ENCODE data around the gene FARP1. TPM values are rescaled to one million over a fixed set of nuclear protein-coding genes. Genes with fewer than 3 reads are reported as not detected.

Gene FARP1
- total and polyA plus RNA-seq, 4 experiments from 2014 or later, result 0.26 to 1.5 (median 0.42) TPM; not detected in 1

DNA sequence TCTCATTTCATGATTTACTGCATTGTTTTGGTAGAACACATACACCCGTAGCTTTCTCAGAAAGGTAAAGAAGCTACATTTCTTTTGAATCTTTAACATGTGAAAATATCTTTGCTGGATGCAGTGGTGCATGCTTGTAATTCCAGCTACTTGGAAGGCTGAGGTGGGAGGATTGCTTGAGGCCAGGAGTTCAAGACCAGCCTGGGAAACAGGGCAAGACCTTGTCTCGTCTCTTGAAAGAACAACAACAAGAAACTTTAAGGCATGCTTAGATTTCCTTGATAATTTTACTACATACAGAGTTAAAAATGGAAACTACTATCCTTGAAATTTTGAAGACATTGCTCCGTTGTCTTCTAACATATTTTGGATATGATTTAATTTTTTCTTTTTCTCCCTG is 26.4 kb downstream of the FARP1 start:
- DNase-seq, result no peak
- H3K4me1 ChIP-seq (ENCODE audit: insufficient read depth, low read length), result no peaks in the 10 kb centered on the region
- ChIA-PET CTCF (ENCODE audit: partially characterized antibody) (no interaction called here), POLR2A (ENCODE audit: partially characterized antibody) (no interaction called here)
- no peaks in the 10 kb centered on the region for H3K27me3 ChIP-seq (ENCODE audit: insufficient read depth, low read length)
- no peak overlapping the region for H3K27ac Mint-ChIP-seq
- H3K36me3 ChIP-seq (ENCODE audit: insufficient read depth, low read length), result no peaks in the 10 kb centered on the region
- H3K4me1 Mint-ChIP-seq, result no peaks in the 10 kb centered on the region
- no peaks in the 10 kb centered on the region for H3K36me3 Mint-ChIP-seq
- H3K4me3 Mint-ChIP-seq, result no peak overlapping the region
- peaks cover 7 to 12% of the 10 kb centered on the region in 2 donors for H3K27me3 Mint-ChIP-seq
- H3K9me3 Mint-ChIP-seq, result peaks cover 0 to 2% (median 0%) of the 10 kb centered on the region in 8 donors
- no peak overlapping the region for H3K27ac ChIP-seq (ENCODE audit: low read depth, low read length)
- H3K4me3 ChIP-seq (ENCODE audit: low read length in 2 of 2), result no peak overlapping the region
- intact Hi-C loops (cut with micrococcal nuclease), result no loop called here
- no peaks in the 10 kb centered on the region for H3K9me3 ChIP-seq (ENCODE audit: control insufficient read depth in 1 of 2, low read length in 2 of 2)

DNA sequence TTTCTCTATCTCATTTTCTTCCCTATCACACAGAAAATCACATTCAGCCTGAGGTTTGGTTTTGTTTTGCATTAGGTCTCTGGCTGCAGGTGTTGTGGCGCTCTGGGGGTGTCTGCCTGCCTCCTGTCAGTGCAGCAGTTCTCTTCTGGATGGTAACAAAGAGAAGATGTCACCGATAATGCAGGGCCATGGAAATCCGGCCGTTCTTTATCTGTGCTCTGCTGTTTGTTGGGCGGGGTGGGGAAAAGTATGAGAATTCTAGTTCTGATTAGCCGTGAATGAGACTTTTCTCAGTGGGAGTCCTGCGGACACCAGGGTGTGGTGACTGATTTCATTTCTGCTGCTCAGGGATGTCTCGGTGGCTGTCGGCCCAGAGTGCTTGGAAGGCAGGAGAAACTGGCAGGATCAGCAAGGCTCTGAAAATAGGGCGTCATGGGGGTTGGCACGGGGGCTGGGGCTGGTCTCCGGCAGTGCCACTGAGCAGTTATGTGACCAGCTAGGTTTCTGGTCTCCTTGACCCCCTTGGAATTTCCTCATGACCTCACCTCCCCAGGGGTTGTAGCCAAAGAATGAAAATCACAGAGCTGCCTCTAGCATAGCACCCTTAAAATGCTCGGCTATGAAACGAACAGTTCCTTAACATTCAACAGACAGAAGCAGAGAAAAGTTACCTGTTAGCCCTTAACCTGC is 29.2 kb downstream of the FARP1 start:
- Histone ChIP-seq H3K27me3 (ENCODE audit: insufficient read depth, low read length) (no peaks in the 10 kb centered on the region), H3K27ac (ENCODE audit: low read depth, low read length) (no peak overlapping the region), H3K4me3 (ENCODE audit: low read length in 2 of 2) (no peak overlapping the region), H3K4me1 (ENCODE audit: insufficient read depth, low read length) (no peaks in the 10 kb centered on the region), H3K36me3 (ENCODE audit: insufficient read depth, low read length) (no peaks in the 10 kb centered on the region), H3K9me3 (ENCODE audit: control insufficient read depth in 1 of 2, low read length in 2 of 2) (no peaks in the 10 kb centered on the region)
- Mint-ChIP-seq H3K4me3 (no peak overlapping the region), H3K36me3 (no peaks in the 10 kb centered on the region), H3K4me1 (no peaks in the 10 kb centered on the region), H3K9me3 (peaks cover 0 to 2% (median 0%) of the 10 kb centered on the region in 8 donors), H3K27me3 (peaks cover 7 to 12% of the 10 kb centered on the region in 2 donors), H3K27ac (no peak overlapping the region)
- DNase-seq, result no peak
- POLR2A ChIA-PET (ENCODE audit: partially characterized antibody), result no interaction called here
- intact Hi-C loops (cut with micrococcal nuclease), result no loop called here
- CTCF ChIA-PET (ENCODE audit: partially characterized antibody), result no interaction called here

DNA sequence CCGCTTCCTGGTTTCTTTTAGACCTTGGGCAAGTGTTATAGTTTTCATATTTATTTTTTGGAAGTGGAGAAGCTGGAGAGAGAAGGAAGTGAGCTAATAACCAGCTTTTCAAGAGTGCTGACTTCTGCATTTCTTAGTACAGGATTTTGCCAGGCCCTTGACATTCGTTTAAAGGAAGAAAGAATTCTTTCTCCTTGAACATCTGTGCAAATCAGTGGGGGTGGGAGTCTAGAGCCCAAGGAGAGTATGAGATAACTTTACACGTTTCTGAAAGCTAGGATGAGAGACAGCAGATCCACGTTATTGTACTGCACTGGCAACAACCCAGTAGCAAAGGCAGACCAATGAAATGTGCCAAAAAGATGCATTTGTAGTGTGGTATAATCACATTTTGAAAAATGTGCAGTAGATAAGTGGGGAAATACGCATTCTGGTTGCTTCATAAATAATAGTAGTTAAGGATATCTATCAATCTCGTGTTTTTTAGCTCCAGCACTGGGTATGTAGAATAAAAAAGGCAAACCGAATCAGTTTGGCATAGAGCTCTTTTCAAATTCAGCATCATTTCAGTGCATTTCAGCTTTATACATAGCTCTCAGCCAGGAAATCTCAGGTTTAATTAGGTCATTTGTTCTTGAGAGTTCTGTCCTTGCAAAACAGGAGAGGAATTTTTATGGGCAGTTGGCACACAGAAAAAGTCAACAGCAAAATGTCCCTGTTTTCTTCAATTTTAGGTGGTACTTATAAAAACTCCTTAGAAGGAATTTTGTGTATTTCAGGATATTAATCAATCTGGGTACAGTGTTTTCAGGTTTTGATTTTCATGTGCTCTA is 29.9 kb downstream of the FARP1 start:
- CTCF ChIA-PET (ENCODE audit: partially characterized antibody), result no interaction called here
- DNase-seq, result no peak
- Histone ChIP-seq H3K4me1 (ENCODE audit: insufficient read depth, low read length) (no peaks in the 10 kb centered on the region), H3K36me3 (ENCODE audit: insufficient read depth, low read length) (no peaks in the 10 kb centered on the region), H3K4me3 (ENCODE audit: low read length in 2 of 2) (no peak overlapping the region), H3K27me3 (ENCODE audit: insufficient read depth, low read length) (no peaks in the 10 kb centered on the region), H3K9me3 (ENCODE audit: control insufficient read depth in 1 of 2, low read length in 2 of 2) (no peaks in the 10 kb centered on the region), H3K27ac (ENCODE audit: low read depth, low read length) (no peak overlapping the region)
- intact Hi-C loops (cut with micrococcal nuclease), result no loop called here
- Mint-ChIP-seq H3K9me3 (peaks cover 0 to 2% (median 0%) of the 10 kb centered on the region in 8 donors), H3K4me3 (no peak overlapping the region), H3K27me3 (peaks cover 7 to 12% of the 10 kb centered on the region in 2 donors), H3K4me1 (no peaks in the 10 kb centered on the region), H3K27ac (no peak overlapping the region), H3K36me3 (no peaks in the 10 kb centered on the region)
- POLR2A ChIA-PET (ENCODE audit: partially characterized antibody), result no interaction called here

DNA sequence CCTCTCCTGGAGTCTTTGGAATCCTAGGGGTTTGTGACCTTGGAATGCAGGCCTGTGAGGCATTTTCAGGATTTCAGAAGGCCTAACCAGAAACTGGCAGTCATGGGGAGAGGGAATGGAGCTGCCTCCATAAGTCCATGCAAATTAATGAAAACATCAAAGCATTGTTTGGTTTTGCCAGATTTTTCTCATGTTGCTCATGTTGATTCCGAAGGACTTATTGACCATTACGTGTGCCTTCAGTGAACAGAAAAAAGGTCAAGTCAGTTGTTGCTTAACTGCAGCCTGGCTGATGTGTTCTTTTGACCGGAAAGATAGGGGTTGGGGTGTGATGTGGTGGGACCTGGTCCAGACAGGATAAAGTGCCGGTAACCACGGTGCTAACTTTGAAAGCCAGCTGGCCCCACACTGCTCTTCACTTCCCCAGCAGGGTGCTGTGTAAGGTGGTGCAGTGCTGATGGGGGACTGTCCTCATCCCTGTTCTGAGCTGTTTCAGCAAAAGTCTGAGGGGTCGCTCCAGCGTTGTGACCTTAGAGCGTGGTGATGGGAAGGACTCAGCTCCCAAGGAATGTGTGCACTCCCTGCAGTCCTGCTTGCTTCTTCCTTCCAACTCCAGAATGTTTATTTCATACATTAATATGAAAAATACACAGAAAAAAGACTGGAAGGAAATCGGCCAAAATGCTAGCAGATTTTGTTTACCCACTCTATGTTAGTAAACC is 30.7 kb downstream of the FARP1 start:
- H3K9me3 Mint-ChIP-seq, result peaks cover 0 to 2% (median 0%) of the 10 kb centered on the region in 8 donors
- no peaks in the 10 kb centered on the region for H3K4me1 ChIP-seq (ENCODE audit: insufficient read depth, low read length)
- H3K36me3 Mint-ChIP-seq, result no peaks in the 10 kb centered on the region
- H3K36me3 ChIP-seq (ENCODE audit: insufficient read depth, low read length), result no peaks in the 10 kb centered on the region
- H3K4me1 Mint-ChIP-seq, result no peaks in the 10 kb centered on the region
- H3K27me3 ChIP-seq (ENCODE audit: insufficient read depth, low read length), result no peaks in the 10 kb centered on the region
- H3K4me3 Mint-ChIP-seq, result no peak overlapping the region
- intact Hi-C loops (cut with micrococcal nuclease), result no loop called here
- ChIA-PET POLR2A (ENCODE audit: partially characterized antibody) (no interaction called here), CTCF (ENCODE audit: partially characterized antibody) (no interaction called here)
- H3K27ac Mint-ChIP-seq, result no peak overlapping the region
- H3K4me3 ChIP-seq (ENCODE audit: low read length in 2 of 2), result no peak overlapping the region
- no peak overlapping the region for H3K27ac ChIP-seq (ENCODE audit: low read depth, low read length)
- H3K27me3 Mint-ChIP-seq, result peaks cover 6 to 12% of the 10 kb centered on the region in 2 donors
- DNase-seq, result no peak
- H3K9me3 ChIP-seq (ENCODE audit: control insufficient read depth in 1 of 2, low read length in 2 of 2), result no peaks in the 10 kb centered on the region

DNA sequence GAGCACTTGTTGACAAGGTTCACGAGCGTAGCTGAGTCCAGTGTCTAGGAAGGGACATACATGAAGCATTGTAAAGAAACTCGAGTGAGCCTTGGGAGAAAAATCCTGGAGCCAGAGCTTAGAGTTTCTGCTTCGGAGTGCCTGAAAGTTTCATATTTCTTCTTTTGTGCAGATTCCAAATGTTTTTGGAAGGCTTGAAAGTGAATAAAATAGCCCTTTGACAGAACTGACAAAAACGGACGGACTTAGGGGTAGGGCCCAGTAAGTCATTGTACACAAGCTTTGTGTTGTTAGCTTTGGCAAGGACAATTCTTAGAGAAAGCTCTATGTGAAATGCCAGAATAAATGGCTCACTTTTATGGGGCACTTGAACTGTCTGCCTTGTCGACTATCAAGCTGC is 31.4 kb downstream of the FARP1 start:
- intact Hi-C loops (cut with micrococcal nuclease), result no loop called here
- no peak for DNase-seq
- CTCF ChIA-PET (ENCODE audit: partially characterized antibody), result no interaction called here

DNA sequence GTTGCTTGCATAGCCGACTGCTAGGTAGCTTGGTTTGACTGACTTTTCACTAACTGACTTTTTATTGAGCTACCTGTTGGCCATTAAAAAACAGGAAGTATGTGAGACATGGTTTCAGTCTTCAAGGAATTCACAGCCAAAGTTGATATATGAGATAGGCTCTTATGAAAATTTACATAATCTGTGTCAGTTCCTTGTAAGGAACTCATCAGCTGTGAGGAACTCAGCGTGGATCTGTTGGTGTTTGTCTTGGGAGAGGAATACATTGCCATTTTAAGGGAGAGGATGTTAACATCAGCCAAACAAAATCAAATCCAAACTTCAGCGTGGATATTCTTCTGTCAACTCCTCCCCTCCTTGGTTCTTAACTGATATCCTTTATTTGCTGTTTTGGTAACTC is 32.1 kb downstream of the FARP1 start:
- H3K4me3 Mint-ChIP-seq, result no peak overlapping the region
- no peak overlapping the region for H3K27ac ChIP-seq (ENCODE audit: low read depth, low read length)
- no peaks in the 10 kb centered on the region for H3K4me1 Mint-ChIP-seq
- intact Hi-C loops (cut with micrococcal nuclease), result no loop called here
- no peaks in the 10 kb centered on the region for H3K36me3 Mint-ChIP-seq
- ChIA-PET POLR2A (ENCODE audit: partially characterized antibody) (no interaction called here), CTCF (ENCODE audit: partially characterized antibody) (no interaction called here)
- no peaks in the 10 kb centered on the region for H3K36me3 ChIP-seq (ENCODE audit: insufficient read depth, low read length)
- no peak overlapping the region for H3K27ac Mint-ChIP-seq
- H3K9me3 ChIP-seq (ENCODE audit: control insufficient read depth in 1 of 2, low read length in 2 of 2), result no peaks in the 10 kb centered on the region
- no peak overlapping the region for H3K4me3 ChIP-seq (ENCODE audit: low read length in 2 of 2)
- no peaks in the 10 kb centered on the region for H3K4me1 ChIP-seq (ENCODE audit: insufficient read depth, low read length)
- H3K27me3 Mint-ChIP-seq, result peaks cover 6 to 12% of the 10 kb centered on the region in 2 donors
- peaks cover 0 to 3% (median 0%) of the 10 kb centered on the region in 8 donors for H3K9me3 Mint-ChIP-seq
- no peak for DNase-seq
- no peaks in the 10 kb centered on the region for H3K27me3 ChIP-seq (ENCODE audit: insufficient read depth, low read length)

More for the DNA sequence above, 31.4 kb downstream of the FARP1 start:
- POLR2A ChIA-PET (ENCODE audit: partially characterized antibody), result no interaction called here
- no peaks in the 10 kb centered on the region for H3K4me1 Mint-ChIP-seq
- no peak overlapping the region for H3K4me3 Mint-ChIP-seq
- no peaks in the 10 kb centered on the region for H3K4me1 ChIP-seq (ENCODE audit: insufficient read depth, low read length)
- H3K27me3 ChIP-seq (ENCODE audit: insufficient read depth, low read length), result no peaks in the 10 kb centered on the region
- no peak overlapping the region for H3K4me3 ChIP-seq (ENCODE audit: low read length in 2 of 2)
- H3K36me3 ChIP-seq (ENCODE audit: insufficient read depth, low read length), result no peaks in the 10 kb centered on the region
- peaks cover 0 to 3% (median 0%) of the 10 kb centered on the region in 8 donors for H3K9me3 Mint-ChIP-seq
- H3K9me3 ChIP-seq (ENCODE audit: control insufficient read depth in 1 of 2, low read length in 2 of 2), result no peaks in the 10 kb centered on the region
- H3K27me3 Mint-ChIP-seq, result peaks cover 6 to 12% of the 10 kb centered on the region in 2 donors
- H3K27ac Mint-ChIP-seq, result no peak overlapping the region
- no peaks in the 10 kb centered on the region for H3K36me3 Mint-ChIP-seq
- H3K27ac ChIP-seq (ENCODE audit: low read depth, low read length), result no peak overlapping the region

DNA sequence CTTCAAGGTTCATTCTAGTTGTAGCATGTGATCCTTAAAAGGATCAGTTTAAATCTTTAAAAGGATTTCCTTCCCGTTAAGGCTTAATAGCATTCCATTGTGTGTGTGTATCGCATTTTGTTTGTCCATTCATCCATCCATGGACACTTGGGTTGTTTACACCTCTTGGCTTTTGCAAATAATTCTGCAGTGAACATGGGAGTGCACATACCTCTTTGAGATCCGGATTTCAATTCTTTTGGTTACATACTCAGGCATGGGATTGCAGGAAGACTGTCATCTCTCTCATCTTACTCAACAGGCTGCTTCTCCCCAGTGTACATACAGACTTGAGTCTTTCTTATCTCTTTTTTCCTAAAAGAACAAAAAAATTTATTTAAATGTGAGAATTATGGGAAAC is 32.9 kb downstream of the FARP1 start:
- H3K4me3 ChIP-seq (ENCODE audit: low read length in 2 of 2), result no peak overlapping the region
- no peaks in the 10 kb centered on the region for H3K36me3 Mint-ChIP-seq
- H3K9me3 Mint-ChIP-seq, result peaks cover 0 to 6% (median 0%) of the 10 kb centered on the region in 8 donors
- no peak overlapping the region for H3K27ac ChIP-seq (ENCODE audit: low read depth, low read length)
- H3K4me3 Mint-ChIP-seq, result no peak overlapping the region
- H3K27me3 Mint-ChIP-seq, result peaks cover 6 to 12% of the 10 kb centered on the region in 2 donors
- intact Hi-C loops (cut with micrococcal nuclease), result no loop called here
- no peaks in the 10 kb centered on the region for H3K27me3 ChIP-seq (ENCODE audit: insufficient read depth, low read length)
- H3K4me1 Mint-ChIP-seq, result no peaks in the 10 kb centered on the region
- DNase-seq, result no peak
- CTCF ChIA-PET (ENCODE audit: partially characterized antibody), result no interaction called here
- no peaks in the 10 kb centered on the region for H3K36me3 ChIP-seq (ENCODE audit: insufficient read depth, low read length)
- no peaks in the 10 kb centered on the region for H3K4me1 ChIP-seq (ENCODE audit: insufficient read depth, low read length)
- H3K27ac Mint-ChIP-seq, result no peak overlapping the region
- no peaks in the 10 kb centered on the region for H3K9me3 ChIP-seq (ENCODE audit: control insufficient read depth in 1 of 2, low read length in 2 of 2)
- POLR2A ChIA-PET (ENCODE audit: partially characterized antibody), result no interaction called here
